Kidney (tissue), 14 donors: Measurements from ENCODE around the gene NUDCD3. TPM values are rescaled to one million over a fixed set of nuclear protein-coding genes. Genes with fewer than 3 reads are reported as not detected.

ENCODE experiments used
- DNase-seq, 5 donors: peaks; one replicate each; pipeline ENCODE4 v3.0.0-alpha.2; 2013 to 2020
- FAIRE-seq: peaks from 2 replicates; lab custom pipeline; 2012; peaks lifted over from hg19 to GRCh38; lab: Jason Lieb, UNC
- H3K27ac ChIP-seq, 2 donors: one replicate each; pipeline ENCODE4 v1.7.0; 2013; ENCODE audit warnings: low read depth in 2 of 2, low read length in 2 of 2, inconsistent platforms in 1 of 2
- H3K27me3 ChIP-seq: one replicate; pipeline ENCODE4 v1.7.1; 2013; ENCODE audit warnings: low read length, inconsistent platforms; ENCODE audit not compliant: control insufficient read depth, insufficient read depth
- H3K36me3 ChIP-seq, 3 donors: one replicate each; pipeline versions ENCODE4 v1.7.0 to v1.7.1; 2013; ENCODE audit warnings: low read length in 3 of 3, control low read depth in 1 of 3, inconsistent platforms in 1 of 3; ENCODE audit not compliant: insufficient read depth in 3 of 3, control insufficient read depth in 2 of 3
- H3K4me1 ChIP-seq, 3 donors: one replicate each; pipeline versions ENCODE4 v1.7.0 to v1.7.1; 2013; ENCODE audit warnings: low read length in 3 of 3, inconsistent platforms in 1 of 3, low read depth in 1 of 3; ENCODE audit not compliant: control insufficient read depth in 2 of 3, insufficient read depth in 2 of 3
- H3K4me3 ChIP-seq, 3 donors: one replicate each; pipeline versions ENCODE4 v1.7.0 to v1.8.1; 2013; ENCODE audit warnings: low read length in 3 of 3, control low read depth in 1 of 3, inconsistent platforms in 1 of 3
- H3K9ac ChIP-seq, 3 donors: one replicate each; pipeline versions ENCODE4 v1.7.0 to v1.7.1; 2013; ENCODE audit warnings: low read length in 3 of 3, control low read depth in 1 of 3, inconsistent platforms in 1 of 3
- H3K9me3 ChIP-seq, 3 donors: one replicate each; pipeline versions ENCODE4 v1.7.0 to v1.7.1; 2013; ENCODE audit warnings: low read length in 3 of 3, control low read depth in 1 of 3, inconsistent platforms in 1 of 3; ENCODE audit not compliant: control insufficient read depth in 2 of 3, insufficient read depth in 1 of 3
- intact Hi-C: fragments of 100-400 bp; cut with DNase I; formaldehyde crosslinking; loops from one replicate; pipeline ENCODE4 v1.11.1; 2022
- polyA plus RNA-seq: library from polyadenylated mRNA; stranded (reverse); fragments of 350-450 nt; fragmentation: Illumina TruSeq; extraction: RNeasy Lipid Tissue Mini Kit (QIAGEN cat#74804); gene quantifications from one replicate; pipeline ENCODE4 v1.2.3, GENCODE V29; 2014; ENCODE audit warnings: low read depth, low replicate concordance; ENCODE audit not compliant: insufficient read depth
- total RNA-seq: library from RNA; stranded (reverse); fragmentation: NEBNext Ultra II Directional; extraction: Animal tissue kit (Norgen Biotek cat#: 25700); gene quantifications from one replicate; pipeline ENCODE4 v1.2.1, GENCODE V29; 2021
- TF ChIP-seq, protein P1 (sequence below): IDR thresholded peaks from 3 replicates; pipeline ENCODE4 v1.5.1; 2012; ENCODE audit warnings: mild to moderate bottlenecking, moderate library complexity, borderline replicate concordance; ENCODE audit not compliant: insufficient read depth; ENCODE audit errors: extremely low read depth
- donor health status: control.
- donor health status: control.
- donor health status: control.
- donor health status: control.
- donor health status: control.
- donor health status: DM: yes; HTN: yes; CAD: no.
- donor health status: Normal renal cell carcinoma (clear cell type).

The NUDCD3 gene
- total and polyA plus RNA-seq, 2 donors from 2014 or later, result 37.9 to 97.7 TPM

DNA sequence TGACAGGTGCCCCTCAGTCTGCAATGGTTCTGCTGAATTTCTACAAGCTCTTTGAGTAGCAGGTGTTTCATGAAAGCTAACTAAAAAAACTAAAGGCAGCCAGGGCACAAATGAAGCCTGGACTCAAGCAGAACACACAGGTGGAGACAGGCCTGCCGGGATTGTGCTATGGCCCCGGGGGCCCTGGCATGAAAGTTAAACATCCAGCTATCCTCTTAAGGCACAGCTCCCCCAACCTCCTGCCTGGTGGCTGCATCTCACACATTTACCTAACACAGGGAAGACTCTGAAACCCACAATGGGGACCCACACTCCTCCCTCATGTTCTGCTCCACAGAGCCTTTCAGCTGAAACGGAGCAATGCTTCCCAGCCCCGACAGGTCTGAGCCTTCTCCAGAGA, 88.8 kb downstream of the NUDCD3 start:
- Histone ChIP-seq H3K9me3 (no peaks in the 10 kb centered on the region), H3K4me3 (no peak overlapping the region), H3K36me3 (peaks cover 6 to 19% (median 18%) of the 10 kb centered on the region in 3 donors), H3K27me3 (no peaks in the 10 kb centered on the region), H3K27ac (no peak overlapping the region), H3K9ac (no peak overlapping the region), H3K4me1 (peaks cover 0 to 4% (median 0%) of the 10 kb centered on the region in 3 donors)
- DNase-seq (no peak), FAIRE-seq (no peak)
- intact Hi-C loops, result no loop called here
- TF ChIP-seq, protein P1, sequence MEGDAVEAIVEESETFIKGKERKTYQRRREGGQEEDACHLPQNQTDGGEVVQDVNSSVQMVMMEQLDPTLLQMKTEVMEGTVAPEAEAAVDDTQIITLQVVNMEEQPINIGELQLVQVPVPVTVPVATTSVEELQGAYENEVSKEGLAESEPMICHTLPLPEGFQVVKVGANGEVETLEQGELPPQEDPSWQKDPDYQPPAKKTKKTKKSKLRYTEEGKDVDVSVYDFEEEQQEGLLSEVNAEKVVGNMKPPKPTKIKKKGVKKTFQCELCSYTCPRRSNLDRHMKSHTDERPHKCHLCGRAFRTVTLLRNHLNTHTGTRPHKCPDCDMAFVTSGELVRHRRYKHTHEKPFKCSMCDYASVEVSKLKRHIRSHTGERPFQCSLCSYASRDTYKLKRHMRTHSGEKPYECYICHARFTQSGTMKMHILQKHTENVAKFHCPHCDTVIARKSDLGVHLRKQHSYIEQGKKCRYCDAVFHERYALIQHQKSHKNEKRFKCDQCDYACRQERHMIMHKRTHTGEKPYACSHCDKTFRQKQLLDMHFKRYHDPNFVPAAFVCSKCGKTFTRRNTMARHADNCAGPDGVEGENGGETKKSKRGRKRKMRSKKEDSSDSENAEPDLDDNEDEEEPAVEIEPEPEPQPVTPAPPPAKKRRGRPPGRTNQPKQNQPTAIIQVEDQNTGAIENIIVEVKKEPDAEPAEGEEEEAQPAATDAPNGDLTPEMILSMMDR, result no peak

- Histone ChIP-seq H3K4me1 (peaks cover 0 to 4% (median 0%) of the 10 kb centered on the region in 3 donors), H3K4me3 (no peak overlapping the region), H3K27ac (no peak overlapping the region), H3K9me3 (no peaks in the 10 kb centered on the region), H3K36me3 (peaks cover 5 to 19% (median 18%) of the 10 kb centered on the region in 3 donors), H3K9ac (no peak overlapping the region), H3K27me3 (no peaks in the 10 kb centered on the region)
- TF ChIP-seq, protein P1, result no peak
- DNase-seq (peak in 2 of 5 donors; percentile 13 to 45), FAIRE-seq (no peak)
- intact Hi-C loops, result no loop called here
These were observed 90.4 kb downstream of the NUDCD3 start for GRCh38 chr7:44400033-44400511.

- no peaks in the 10 kb centered on the region for H3K27me3 ChIP-seq
- FAIRE-seq (no peak), DNase-seq (peak in 2 of 5 donors; percentile 46 to 54)
- no peak overlapping the region for H3K4me3 ChIP-seq
- no peak overlapping the region for H3K9ac ChIP-seq
- intact Hi-C loops, result no loop called here
- no peaks in the 10 kb centered on the region for H3K9me3 ChIP-seq
- H3K27ac ChIP-seq, result no peak overlapping the region
- peaks cover 0 to 4% (median 0%) of the 10 kb centered on the region in 3 donors for H3K4me1 ChIP-seq
- peaks cover 5 to 19% (median 16%) of the 10 kb centered on the region in 3 donors for H3K36me3 ChIP-seq
- TF ChIP-seq, protein P1, result no peak
These were observed 91.4 kb downstream of the NUDCD3 start for GRCh38 chr7:44398953-44399574.
